SK-N-SH treated with all-trans-retinoic acid at 6 μM for 48 hours (cell line): ENCODE results near the gene SERGEF.

Source experiments
- CSRNP3 ChIP-seq: fragments of 250-450 bp; sonication (Bioruptor Pico); IDR thresholded peaks from 2 replicates; pipeline ENCODE4 v1.5.1; 2021; ENCODE audit warnings: mild to moderate bottlenecking, moderate library complexity
- ESRRG ChIP-seq: fragments of 250-450 bp; sonication (Bioruptor Pico); IDR thresholded peaks from 2 replicates; pipeline ENCODE4 v1.6.1; 2021; ENCODE audit warnings: mild to moderate bottlenecking
- ISL1 ChIP-seq: fragments of 250-450 bp; sonication (Bioruptor Pico); IDR thresholded peaks from 2 replicates; pipeline ENCODE4 v2.1.2; 2022; ENCODE audit warnings: mild to moderate bottlenecking, moderate library complexity
- POU6F1 ChIP-seq: fragments of 250-450 bp; sonication (Bioruptor Pico); IDR thresholded peaks from 2 replicates; pipeline ENCODE4 v1.8.0; 2021; ENCODE audit warnings: low read depth, mild to moderate bottlenecking, moderate library complexity, borderline replicate concordance
- SNAI2 ChIP-seq: fragments of 250-450 bp; sonication (Bioruptor Pico); IDR thresholded peaks from 2 replicates; pipeline ENCODE4 v1.5.0; 2020; ENCODE audit warnings: mild to moderate bottlenecking, moderate library complexity
- TCF4 ChIP-seq: fragments of 250-450 bp; sonication (Bioruptor Pico); IDR thresholded peaks from 2 replicates; pipeline ENCODE4 v1.8.0; 2021; ENCODE audit warnings: mild to moderate bottlenecking, moderate library complexity, borderline replicate concordance
- ZC3H10 ChIP-seq: fragments of 250-450 bp; sonication (Bioruptor Pico); IDR thresholded peaks from 2 replicates; pipeline ENCODE4 v1.5.1; 2021; ENCODE audit warnings: mild to moderate bottlenecking, moderate library complexity
- ZFP3 ChIP-seq: fragments of 250-450 bp; sonication (Bioruptor Pico); IDR thresholded peaks from 2 replicates; pipeline ENCODE4 v1.5.0; 2020; ENCODE audit warnings: mild to moderate bottlenecking, moderate library complexity
- ZFP30 ChIP-seq: fragments of 450-650 bp; formaldehyde crosslinking; IDR thresholded peaks from 2 replicates; pipeline ENCODE4 v1.5.0; 2022; ENCODE audit warnings: mild to moderate bottlenecking, moderate library complexity
- ZNF565 ChIP-seq: fragments of 450-650 bp; formaldehyde crosslinking; conservative IDR thresholded peaks from 2 replicates; pipeline ENCODE4 v1.5.0; 2020; ENCODE audit warnings: low read depth, mild to moderate bottlenecking, moderate library complexity
- TF ChIP-seq, protein P1 (sequence below): fragments of 250-450 bp; sonication (Bioruptor Pico); IDR thresholded peaks from 2 replicates; pipeline ENCODE4 v1.8.0; 2020; ENCODE audit warnings: mild to moderate bottlenecking, moderate library complexity, borderline replicate concordance

GRCh38 chr11:17951685-17952388 lies 61.0 kb downstream of the SERGEF start:
- no peak for TF ChIP-seq ISL1 (CRISPR knock-in tag)
- TF ChIP-seq POU6F1 (CRISPR knock-in tag) = no peak
- TF ChIP-seq ZFP30 = no peak
- no peak for TF ChIP-seq ESRRG (CRISPR knock-in tag)
- TF ChIP-seq ZC3H10 (CRISPR knock-in tag) = no peak
- TF ChIP-seq ZNF565 (CRISPR knock-in tag) = no peak
- TF ChIP-seq SNAI2 (CRISPR knock-in tag) = no peak
- no peak for TF ChIP-seq ZFP3 (CRISPR knock-in tag)
- TF ChIP-seq, protein P1, sequence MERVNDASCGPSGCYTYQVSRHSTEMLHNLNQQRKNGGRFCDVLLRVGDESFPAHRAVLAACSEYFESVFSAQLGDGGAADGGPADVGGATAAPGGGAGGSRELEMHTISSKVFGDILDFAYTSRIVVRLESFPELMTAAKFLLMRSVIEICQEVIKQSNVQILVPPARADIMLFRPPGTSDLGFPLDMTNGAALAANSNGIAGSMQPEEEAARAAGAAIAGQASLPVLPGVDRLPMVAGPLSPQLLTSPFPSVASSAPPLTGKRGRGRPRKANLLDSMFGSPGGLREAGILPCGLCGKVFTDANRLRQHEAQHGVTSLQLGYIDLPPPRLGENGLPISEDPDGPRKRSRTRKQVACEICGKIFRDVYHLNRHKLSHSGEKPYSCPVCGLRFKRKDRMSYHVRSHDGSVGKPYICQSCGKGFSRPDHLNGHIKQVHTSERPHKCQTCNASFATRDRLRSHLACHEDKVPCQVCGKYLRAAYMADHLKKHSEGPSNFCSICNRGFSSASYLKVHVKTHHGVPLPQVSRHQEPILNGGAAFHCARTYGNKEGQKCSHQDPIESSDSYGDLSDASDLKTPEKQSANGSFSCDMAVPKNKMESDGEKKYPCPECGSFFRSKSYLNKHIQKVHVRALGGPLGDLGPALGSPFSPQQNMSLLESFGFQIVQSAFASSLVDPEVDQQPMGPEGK (CRISPR knock-in tag) = no peak
- no peak for TF ChIP-seq CSRNP3
- no peak for TF ChIP-seq TCF4 (CRISPR knock-in tag)
